Measurements from ENCODE around the gene CREB3. TPM values are rescaled to one million over a fixed set of nuclear protein-coding genes. Genes with fewer than 3 reads are reported as not detected.

Gene CREB3
- total RNA-seq, 1 experiment from 2014 or later = 29.1 TPM

DNA sequence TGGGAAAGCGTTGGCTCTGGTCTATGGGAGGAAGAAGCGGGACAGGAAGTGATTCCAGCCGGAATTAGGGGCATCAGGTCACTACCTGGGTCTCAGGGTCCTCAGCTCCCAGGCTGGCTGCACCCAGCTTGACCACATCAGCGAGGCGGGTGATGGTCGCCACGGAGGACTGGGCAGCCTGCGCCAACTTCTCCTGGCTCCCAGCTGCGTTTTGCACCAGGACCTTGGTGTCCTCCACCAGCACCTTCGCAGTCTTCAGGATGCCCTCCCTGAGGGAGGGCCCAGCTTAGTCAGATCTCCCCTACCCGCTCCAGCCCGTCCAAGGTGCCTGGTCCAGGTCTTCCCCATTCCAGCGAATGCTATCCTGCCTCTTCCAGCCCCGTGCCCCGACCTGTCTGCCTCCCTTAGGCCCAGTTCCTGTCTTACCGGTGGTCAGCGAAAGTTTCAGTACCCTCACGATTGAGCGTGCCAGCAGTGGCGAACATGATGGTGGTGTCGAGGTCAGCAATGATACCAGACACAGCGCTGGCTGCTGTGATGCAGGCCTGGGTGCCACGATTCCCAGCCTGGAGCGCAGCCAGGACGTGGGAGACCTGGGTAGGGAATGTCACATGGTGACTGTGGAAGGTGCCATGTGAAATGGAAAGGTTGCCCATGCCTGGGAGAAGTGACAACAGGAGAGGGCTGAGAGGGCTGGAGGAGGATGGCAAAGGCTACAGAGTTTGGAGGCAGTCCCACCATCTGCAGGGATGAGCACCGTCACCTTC is 28.4 kb upstream of the CREB3 start:
- TSS peak; percentile 39 for BruUV-seq (replicated peaks)
- H3K27ac ChIP-seq (ENCODE audit: low read depth, low read length, poor library complexity, severe bottlenecking) = no peak overlapping the region
- no peaks in the 10 kb centered on the region for H3K27me3 ChIP-seq (replicated peaks; ENCODE audit: insufficient read depth, low read depth, low read length, poor library complexity)
- POLR2A ChIA-PET (ENCODE audit: low non-redundant PET) = no interaction called here
- no peaks in the 10 kb centered on the region for H3K9me3 ChIP-seq (ENCODE audit: low read depth, low read length, poor library complexity, severe bottlenecking)
- H3K4me1 ChIP-seq (ENCODE audit: insufficient read depth, low read length, poor library complexity, severe bottlenecking) = no peaks in the 10 kb centered on the region
- DNase-seq (ENCODE audit: low spot score) = no peak
- H3K36me3 ChIP-seq (ENCODE audit: insufficient read depth, low read length, poor library complexity, severe bottlenecking) = peaks cover 96% of the 10 kb centered on the region
- intact Hi-C loops (cut with micrococcal nuclease; ENCODE audit: unreplicated experiment) = no loop called here
- CTCF ChIA-PET = no interaction called here
- no peak overlapping the region for H3K4me3 ChIP-seq (ENCODE audit: low read depth, low read length, poor library complexity, severe bottlenecking)
- TF ChIP-seq CTCF (conservative IDR thresholded peaks at IDR 0.05; ENCODE audit: low read depth, low read length) (no peak), EZH2 (IDR thresholded peaks at IDR 0.05; ENCODE audit: borderline replicate concordance, low read depth, low read length, poor library complexity, severe bottlenecking) (no peak)

DNA sequence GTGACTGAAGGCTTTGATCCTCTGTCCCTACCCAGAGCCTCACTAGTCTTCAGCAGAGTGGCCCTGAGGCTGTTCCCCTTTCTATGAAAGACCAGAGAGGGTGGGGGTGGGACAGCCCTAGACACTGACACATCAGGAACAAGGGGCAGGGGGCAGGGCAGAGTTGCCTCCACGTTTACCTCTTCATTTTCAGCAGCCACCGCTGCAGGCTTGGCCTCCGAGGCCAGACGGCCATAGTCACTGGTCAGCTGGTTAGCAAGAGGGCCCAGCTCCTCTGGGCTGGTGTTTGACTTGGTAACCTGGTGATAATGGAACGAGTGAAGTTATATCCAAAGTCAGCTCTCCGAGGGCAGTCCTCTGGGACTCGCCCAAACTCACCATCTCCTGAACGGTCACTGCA is 27.1 kb upstream of the CREB3 start:
- POLR2A ChIA-PET (ENCODE audit: low non-redundant PET) = no interaction called here

GRCh38 chr9:35705836-35706430 is 26.5 kb upstream of the CREB3 start:
- peaks cover 92% of the 10 kb centered on the region for H3K36me3 ChIP-seq (ENCODE audit: insufficient read depth, low read length, poor library complexity, severe bottlenecking)
- BruUV-seq (replicated peaks) = TSS peak; percentile 64

More for the DNA sequence above, 27.1 kb upstream of the CREB3 start:
- CTCF ChIA-PET = no interaction called here
- Histone ChIP-seq H3K9me3 (ENCODE audit: low read depth, low read length, poor library complexity, severe bottlenecking) (no peaks in the 10 kb centered on the region), H3K36me3 (ENCODE audit: insufficient read depth, low read length, poor library complexity, severe bottlenecking) (peaks cover 92% of the 10 kb centered on the region), H3K4me3 (ENCODE audit: low read depth, low read length, poor library complexity, severe bottlenecking) (no peak overlapping the region), H3K27me3 (replicated peaks; ENCODE audit: insufficient read depth, low read depth, low read length, poor library complexity) (no peaks in the 10 kb centered on the region), H3K4me1 (ENCODE audit: insufficient read depth, low read length, poor library complexity, severe bottlenecking) (no peaks in the 10 kb centered on the region), H3K27ac (ENCODE audit: low read depth, low read length, poor library complexity, severe bottlenecking) (no peak overlapping the region)
- TF ChIP-seq CTCF (conservative IDR thresholded peaks at IDR 0.05; ENCODE audit: low read depth, low read length) (no peak), EZH2 (IDR thresholded peaks at IDR 0.05; ENCODE audit: borderline replicate concordance, low read depth, low read length, poor library complexity, severe bottlenecking) (no peak)
- intact Hi-C loops (cut with micrococcal nuclease; ENCODE audit: unreplicated experiment) = no loop called here
- no TSS peak for BruUV-seq (replicated peaks)
- no peak for DNase-seq (ENCODE audit: low spot score)

More at GRCh38 chr9:35705836-35706430, 26.5 kb upstream of the CREB3 start:
- Histone ChIP-seq H3K4me3 (ENCODE audit: low read depth, low read length, poor library complexity, severe bottlenecking) (no peak overlapping the region), H3K9me3 (ENCODE audit: low read depth, low read length, poor library complexity, severe bottlenecking) (no peaks in the 10 kb centered on the region), H3K4me1 (ENCODE audit: insufficient read depth, low read length, poor library complexity, severe bottlenecking) (no peaks in the 10 kb centered on the region), H3K27me3 (replicated peaks; ENCODE audit: insufficient read depth, low read depth, low read length, poor library complexity) (no peaks in the 10 kb centered on the region), H3K27ac (ENCODE audit: low read depth, low read length, poor library complexity, severe bottlenecking) (no peak overlapping the region)
- DNase-seq (ENCODE audit: low spot score) = no peak
- TF ChIP-seq EZH2 (IDR thresholded peaks at IDR 0.05; ENCODE audit: borderline replicate concordance, low read depth, low read length, poor library complexity, severe bottlenecking) (no peak), CTCF (conservative IDR thresholded peaks at IDR 0.05; ENCODE audit: low read depth, low read length) (no peak)
- intact Hi-C loops (cut with micrococcal nuclease; ENCODE audit: unreplicated experiment) = no loop called here
- CTCF ChIA-PET = interaction anchor here (0.9 kb wide), 1 partner anchor 8 kb away, joined by 3 read pairs; no protein-coding TSS in a partner anchor
- POLR2A ChIA-PET (ENCODE audit: low non-redundant PET) = no interaction called here
